ENCODE results near the gene KCNIP3. TPM values are rescaled to one million over a fixed set of nuclear protein-coding genes. Genes with fewer than 3 reads are reported as not detected.

Gene KCNIP3
- total and polyA plus RNA-seq, 8 donors, result 3.2 to 12.6 (median 7.7) TPM

DNA sequence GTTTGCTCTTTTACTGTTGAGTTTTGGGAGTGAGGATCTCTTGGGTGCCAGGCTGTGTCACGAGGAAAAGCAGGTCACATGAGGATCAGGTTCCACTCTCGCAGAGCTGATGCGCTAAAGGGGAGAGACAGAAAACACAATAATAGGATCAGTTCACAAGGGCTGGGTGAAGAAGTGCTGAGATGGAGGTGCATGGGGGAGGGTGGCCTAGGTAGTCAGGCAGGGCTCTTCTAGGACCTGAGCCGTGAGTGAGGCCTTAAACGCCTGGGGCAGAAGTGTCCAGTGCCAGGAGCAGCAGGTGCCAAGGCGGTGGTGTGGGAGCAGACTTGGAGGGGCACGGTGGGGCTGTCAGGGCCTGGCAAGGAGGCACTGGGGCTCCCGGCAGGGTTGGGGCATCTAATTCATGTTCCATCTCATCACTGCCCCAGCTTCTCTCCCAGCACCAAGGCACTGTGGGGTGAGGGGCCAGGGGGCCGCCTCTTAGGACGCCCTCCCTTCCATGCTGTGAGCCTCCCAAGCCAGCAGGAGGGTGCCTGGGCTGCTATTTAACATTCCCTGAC lies 9.3 kb downstream of the KCNIP3 start:
- intact Hi-C loops (cut with DNase I), result no loop called here
- Histone ChIP-seq H3K36me3 (no peaks in the 10 kb centered on the region), H3K9me3 (no peaks in the 10 kb centered on the region), H3K27me3 (peaks cover 0 to 6% of the 10 kb centered on the region in 2 donors), H3K27ac (no peak overlapping the region), H3K4me3 (no peak overlapping the region), H3K4me1 (no peaks in the 10 kb centered on the region)
- no peak for ATAC-seq
- TF ChIP-seq, protein P1, sequence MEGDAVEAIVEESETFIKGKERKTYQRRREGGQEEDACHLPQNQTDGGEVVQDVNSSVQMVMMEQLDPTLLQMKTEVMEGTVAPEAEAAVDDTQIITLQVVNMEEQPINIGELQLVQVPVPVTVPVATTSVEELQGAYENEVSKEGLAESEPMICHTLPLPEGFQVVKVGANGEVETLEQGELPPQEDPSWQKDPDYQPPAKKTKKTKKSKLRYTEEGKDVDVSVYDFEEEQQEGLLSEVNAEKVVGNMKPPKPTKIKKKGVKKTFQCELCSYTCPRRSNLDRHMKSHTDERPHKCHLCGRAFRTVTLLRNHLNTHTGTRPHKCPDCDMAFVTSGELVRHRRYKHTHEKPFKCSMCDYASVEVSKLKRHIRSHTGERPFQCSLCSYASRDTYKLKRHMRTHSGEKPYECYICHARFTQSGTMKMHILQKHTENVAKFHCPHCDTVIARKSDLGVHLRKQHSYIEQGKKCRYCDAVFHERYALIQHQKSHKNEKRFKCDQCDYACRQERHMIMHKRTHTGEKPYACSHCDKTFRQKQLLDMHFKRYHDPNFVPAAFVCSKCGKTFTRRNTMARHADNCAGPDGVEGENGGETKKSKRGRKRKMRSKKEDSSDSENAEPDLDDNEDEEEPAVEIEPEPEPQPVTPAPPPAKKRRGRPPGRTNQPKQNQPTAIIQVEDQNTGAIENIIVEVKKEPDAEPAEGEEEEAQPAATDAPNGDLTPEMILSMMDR (IDR thresholded peaks at IDR 0.05), result no peak
- DNase-seq, result no peak

DNA sequence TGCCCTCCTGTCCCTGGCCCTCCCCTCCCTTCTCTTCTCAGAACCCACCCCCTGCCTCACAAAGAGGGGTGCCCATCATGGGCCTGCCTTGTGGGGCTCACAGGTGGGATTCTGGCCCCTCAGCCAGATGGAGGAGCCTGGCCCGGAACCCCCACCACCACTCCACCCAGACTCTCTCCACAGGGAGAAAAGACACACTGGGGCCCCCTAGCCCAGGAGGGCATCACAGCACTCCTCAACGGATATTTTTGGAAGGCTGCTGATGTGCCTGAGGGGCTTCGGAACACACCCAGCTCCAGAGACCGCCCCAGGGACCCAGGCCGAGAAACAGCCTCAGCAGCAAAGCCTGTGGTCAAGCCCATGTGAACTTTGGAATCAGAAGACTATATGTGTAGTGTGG lies 9.9 kb downstream of the KCNIP3 start:
- TF ChIP-seq, protein P1 (IDR thresholded peaks at IDR 0.05), result no peak
- Histone ChIP-seq H3K27me3 (peaks cover 0 to 6% of the 10 kb centered on the region in 2 donors), H3K36me3 (no peaks in the 10 kb centered on the region), H3K9me3 (no peaks in the 10 kb centered on the region), H3K4me3 (no peak overlapping the region), H3K4me1 (no peaks in the 10 kb centered on the region), H3K27ac (no peak overlapping the region)
- DNase-seq (no peak), ATAC-seq (no peak)
- intact Hi-C loops (cut with DNase I), result no loop called here

DNA sequence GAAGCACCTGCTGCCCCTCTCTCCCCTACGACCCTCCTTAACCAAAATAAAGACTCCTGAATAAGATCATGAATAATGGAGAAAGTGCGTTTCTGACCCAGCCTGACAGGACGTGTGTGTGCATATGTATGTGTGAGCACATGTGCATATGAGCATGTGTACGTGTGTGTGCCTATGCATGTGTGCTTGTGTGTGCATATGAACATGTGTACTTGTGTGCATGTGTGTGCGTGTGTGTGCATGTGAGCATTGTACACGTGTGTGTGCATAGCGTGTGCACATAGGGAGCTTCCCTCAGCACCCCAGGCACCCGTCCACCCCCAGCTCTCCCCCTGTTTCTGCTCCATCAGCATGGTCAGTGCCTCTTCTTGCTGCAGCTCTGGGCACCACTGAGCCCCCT lies 10.7 kb downstream of the KCNIP3 start:
- intact Hi-C loops (cut with DNase I), result no loop called here
- no peaks in the 10 kb centered on the region for H3K4me1 ChIP-seq

DNA sequence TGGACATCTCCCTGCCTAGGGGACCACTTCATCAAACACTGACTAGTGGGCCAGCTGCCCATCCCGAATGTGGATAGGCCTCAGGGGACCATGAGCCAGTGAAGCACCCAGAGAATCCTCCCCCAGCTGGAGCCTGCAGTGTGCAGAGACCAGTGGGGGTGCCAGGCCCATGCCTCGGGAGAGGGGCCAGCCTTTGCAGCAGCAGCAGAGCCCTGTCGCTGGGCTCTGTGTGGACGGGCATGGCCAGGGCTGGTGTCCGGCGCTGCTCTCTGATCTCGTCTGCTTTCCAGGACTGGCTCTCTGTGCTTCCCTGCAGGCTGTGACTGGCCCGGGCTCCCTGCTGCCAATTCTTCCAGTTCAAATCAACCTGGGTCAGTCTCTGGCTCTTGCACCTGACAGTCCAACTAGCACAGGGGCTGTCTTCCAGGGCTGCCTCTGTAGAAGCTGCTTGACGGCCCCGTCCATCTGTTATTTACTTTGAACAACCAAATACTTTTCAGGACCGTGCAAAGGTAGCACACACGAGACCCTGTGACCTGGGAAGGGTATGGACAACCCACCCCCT lies 11.4 kb downstream of the KCNIP3 start:
- Histone ChIP-seq H3K4me3 (no peak overlapping the region), H3K27me3 (peaks cover 0 to 6% of the 10 kb centered on the region in 2 donors), H3K27ac (no peak overlapping the region), H3K36me3 (no peaks in the 10 kb centered on the region), H3K4me1 (no peaks in the 10 kb centered on the region), H3K9me3 (no peaks in the 10 kb centered on the region)
- no peak for DNase-seq
- TF ChIP-seq, protein P1 (IDR thresholded peaks at IDR 0.05), result no peak
- no peak for ATAC-seq
- intact Hi-C loops (cut with DNase I), result no loop called here

More for the DNA sequence above, 10.7 kb downstream of the KCNIP3 start:
- TF ChIP-seq, protein P1 (IDR thresholded peaks at IDR 0.05), result no peak
- Histone ChIP-seq H3K4me3 (no peak overlapping the region), H3K9me3 (no peaks in the 10 kb centered on the region), H3K27me3 (peaks cover 0 to 6% of the 10 kb centered on the region in 2 donors), H3K36me3 (no peaks in the 10 kb centered on the region), H3K27ac (no peak overlapping the region)
- ATAC-seq (no peak), DNase-seq (no peak)

DNA sequence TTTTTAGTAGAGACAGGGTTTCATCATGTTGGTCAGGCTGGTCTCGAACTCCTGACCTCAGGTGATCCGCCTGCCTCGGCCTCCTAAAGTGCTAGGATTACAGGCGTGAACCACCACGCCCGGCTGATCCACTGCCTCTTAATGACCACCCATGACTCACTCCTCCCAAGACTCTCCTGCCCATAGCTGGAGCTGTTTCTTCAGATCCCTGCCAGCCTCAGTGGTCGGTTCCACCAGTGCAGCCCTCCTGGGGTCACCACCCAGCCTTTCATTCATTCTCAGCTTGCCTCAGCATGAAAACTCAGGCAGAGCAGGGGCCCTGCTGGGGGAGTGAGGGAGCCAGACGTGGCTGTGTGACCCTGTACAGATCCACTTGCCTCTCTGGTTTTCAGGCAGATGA lies 12.5 kb downstream of the KCNIP3 start:
- Histone ChIP-seq H3K4me1 (no peaks in the 10 kb centered on the region), H3K4me3 (no peak overlapping the region), H3K27me3 (peaks cover 0 to 6% of the 10 kb centered on the region in 2 donors), H3K9me3 (no peaks in the 10 kb centered on the region), H3K27ac (no peak overlapping the region), H3K36me3 (no peaks in the 10 kb centered on the region)
- intact Hi-C loops (cut with DNase I), result no loop called here
- no peak for DNase-seq
- no peak for ATAC-seq
- TF ChIP-seq, protein P1 (IDR thresholded peaks at IDR 0.05), result no peak

All from left lung (tissue), 10 donors.